Spleen (tissue), 11 donors: ENCODE data around the gene BRD1. TPM values are rescaled to one million over a fixed set of nuclear protein-coding genes. Genes with fewer than 3 reads are reported as not detected.
A peak's percentile ranks its signal among the peaks of the same experiment; 100 is the strongest.

ENCODE experiments used
- DNase-seq: peaks from one replicate; pipeline ENCODE4 v3.0.0-alpha.2; 2020
- H3K27ac ChIP-seq, 8 donors: fragments of 200-600 bp; sonication (generic) in 7 of 8; 1 replicate in 4 of 8; 2 replicates in 4 of 8; pipeline versions ENCODE4 v1.5.0 to v1.8.0; 2016 to 2021; ENCODE audit warnings: inconsistent platforms in 4 of 8, mild to moderate bottlenecking in 4 of 8, moderate library complexity in 1 of 8
- H3K27me3 ChIP-seq, 7 donors: fragments of 200-600 bp; sonication (generic) in 6 of 7; replicated peaks in 1 of 7; 1 replicate in 4 of 7; 2 replicates in 3 of 7; pipeline versions ENCODE4 v1.5.0 to v1.8.0; 2016 to 2021; ENCODE audit warnings: inconsistent platforms in 3 of 7, mild to moderate bottlenecking in 1 of 7
- H3K36me3 ChIP-seq, 6 donors: fragments of 200-600 bp; sonication (generic) in 5 of 6; 1 replicate in 4 of 6; 2 replicates in 2 of 6; pipeline versions ENCODE4 v1.5.0 to v1.8.0; 2016 to 2021; ENCODE audit warnings: inconsistent platforms in 2 of 6
- H3K4me1 ChIP-seq, 6 donors: fragments of 200-600 bp; sonication (generic) in 5 of 6; 1 replicate in 3 of 6; 2 replicates in 3 of 6; pipeline versions ENCODE4 v1.5.0 to v1.8.0; 2016 to 2021; ENCODE audit warnings: inconsistent platforms in 3 of 6
- H3K4me3 ChIP-seq, 8 donors: fragments of 200-600 bp; sonication (generic) in 7 of 8; 1 replicate in 4 of 8; 2 replicates in 4 of 8; pipeline versions ENCODE4 v1.5.0 to v1.8.0; 2016 to 2021; ENCODE audit warnings: inconsistent platforms in 4 of 8, mild to moderate bottlenecking in 4 of 8, moderate library complexity in 2 of 8
- H3K9me3 ChIP-seq, 8 donors: fragments of 200-600 bp; sonication (generic) in 7 of 8; 1 replicate in 4 of 8; 2 replicates in 4 of 8; pipeline versions ENCODE4 v1.5.0 to v1.8.0; 2016 to 2021; ENCODE audit warnings: inconsistent platforms in 4 of 8
- POLR2A ChIP-seq, 3 donors: fragments of 450-650 bp; IDR thresholded peaks; one replicate each; pipeline ENCODE4 v1.5.1; 2017; ENCODE audit warnings: antibody characterized with exemption in 3 of 3, mild to moderate bottlenecking in 1 of 3
- POLR2AphosphoS5 ChIP-seq, 3 donors: sonication (generic); formaldehyde crosslinking; IDR thresholded peaks; one replicate each; pipeline ENCODE4 v1.5.1; 2017; ENCODE audit warnings: antibody characterized with exemption in 3 of 3
- WGBS, 5 donors: extraction: QIAGEN DNeasy Blood & Tissue Kit in 3 of 5; methylation state at CpG; one replicate each; pipeline versions ENCODE4 v1.1.5 to v1.1.7; 2013 to 2018; 5-methylcytosine and 5-hydroxymethylcytosine counted together
- intact Hi-C: fragments of 100-400 bp; cut with DNase I; formaldehyde crosslinking; loops from one replicate; pipeline ENCODE4 v1.15.0; 2023; ENCODE audit warnings: low total_unique reads
- polyA plus RNA-seq, 3 donors: library from polyadenylated mRNA; stranded (reverse); fragments of 200-250 nt; gene quantifications; one replicate each; pipeline ENCODE4 v1.2.1, GENCODE V29; 2013
- total RNA-seq, 7 donors: library from RNA; depleted of rRNA in 3 of 7; stranded (reverse); fragments of >200 nt in 3 of 7; fragmentation: NEBNext Ultra II Directional in 4 of 7; extraction: Animal tissue kit (Norgen Biotek cat#: 25700) in 4 of 7; gene quantifications; one replicate each; pipeline versions ENCODE4 v1.1.0 to v1.2.1, GENCODE V29; 2016 to 2021
- TF ChIP-seq, protein P1 (sequence below), 11 experiments: fragments of 200-600 bp in 7 of 11; fragments of 450-650 bp in 4 of 11; sonication (generic) in 4 of 11; IDR thresholded peaks in 8 of 11; conservative IDR thresholded peaks in 3 of 11; 1 replicate in 7 of 11; 2 replicates in 4 of 11; pipeline versions ENCODE4 v1.4.0 to v1.8.0; 2016 to 2021; ENCODE audit warnings: antibody characterized with exemption in 11 of 11, inconsistent platforms in 4 of 11, mild to moderate bottlenecking in 1 of 11
- donor health status: healthy with polysubstance abuse.
- donor health status: DM: no; HTN: no; CAD: no; lungs with moderate emphysema.
- donor health status: DM: no; HTN: no; CAD: no.
- donor health status: Bipolar disorder and iron deficiency.
- donor health status: healthy.
- donor health status: DM: no; HTN: no; CAD: no.
- donor health status: DM: yes; HTN: yes; CAD: no.

BRD1 gene
- total and polyA plus RNA-seq, 10 donors = 14.2 to 59.6 (median 37.4) TPM

DNA sequence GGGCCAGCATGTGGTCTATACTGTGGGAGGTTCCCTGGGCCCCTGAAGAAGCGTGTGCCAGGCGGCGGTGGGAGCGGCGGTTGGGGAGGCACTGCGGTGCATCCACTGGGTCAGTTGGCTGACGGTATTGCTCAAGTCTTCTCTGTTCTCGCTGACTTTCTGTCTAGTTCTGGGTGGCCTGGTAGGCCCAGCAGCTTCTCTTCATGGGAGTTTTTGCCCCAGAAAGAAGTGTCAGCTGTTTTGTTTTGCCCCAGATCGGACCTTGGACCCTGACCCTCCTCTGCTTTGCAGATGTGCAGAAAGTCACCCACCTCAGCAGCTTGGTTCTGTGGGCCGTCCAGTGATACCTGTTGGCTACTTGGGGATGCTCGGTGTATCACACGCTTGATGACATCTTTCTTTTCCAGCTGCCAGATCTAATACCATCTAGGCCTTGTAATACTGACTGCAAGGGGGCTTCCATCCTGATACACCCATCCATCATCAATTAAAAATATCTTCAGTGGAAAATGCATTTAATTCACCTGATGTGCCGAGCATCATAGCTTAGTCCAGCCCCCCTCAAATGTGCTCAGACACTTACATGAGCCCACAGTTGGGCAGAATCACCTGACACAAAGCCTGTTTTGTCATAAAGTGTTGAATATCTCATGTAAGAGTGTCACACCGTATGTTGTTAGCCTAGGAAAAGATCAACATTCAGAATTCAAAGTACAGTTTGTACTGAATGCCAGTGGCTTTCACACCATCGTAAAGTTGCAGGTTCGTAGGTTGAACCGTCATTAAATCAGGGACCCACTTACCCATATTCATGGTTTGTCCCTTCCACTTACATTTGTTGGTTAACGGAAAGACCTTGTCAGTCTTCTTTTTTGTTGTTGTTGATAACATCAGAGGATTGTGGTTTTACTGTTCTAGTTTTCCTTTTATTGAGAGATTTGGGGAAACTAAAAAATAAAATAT is 39.9 kb upstream of the BRD1 start:
- 91 to 92% (median 92%) methylated on average over 18 of the region's 18 CpGs for WGBS, 5 donors
- H3K4me1 ChIP-seq = peaks cover 0 to 32% (median 10%) of the 10 kb centered on the region in 6 donors
- DNase-seq = peak; percentile 40
- H3K4me3 ChIP-seq = peak overlapping the region in 1 of 8 donors; percentile 20
- H3K27ac ChIP-seq = peak overlapping the region in 5 of 8 donors; percentile 20 to 86 (median 68)
- TF ChIP-seq, protein P1, sequence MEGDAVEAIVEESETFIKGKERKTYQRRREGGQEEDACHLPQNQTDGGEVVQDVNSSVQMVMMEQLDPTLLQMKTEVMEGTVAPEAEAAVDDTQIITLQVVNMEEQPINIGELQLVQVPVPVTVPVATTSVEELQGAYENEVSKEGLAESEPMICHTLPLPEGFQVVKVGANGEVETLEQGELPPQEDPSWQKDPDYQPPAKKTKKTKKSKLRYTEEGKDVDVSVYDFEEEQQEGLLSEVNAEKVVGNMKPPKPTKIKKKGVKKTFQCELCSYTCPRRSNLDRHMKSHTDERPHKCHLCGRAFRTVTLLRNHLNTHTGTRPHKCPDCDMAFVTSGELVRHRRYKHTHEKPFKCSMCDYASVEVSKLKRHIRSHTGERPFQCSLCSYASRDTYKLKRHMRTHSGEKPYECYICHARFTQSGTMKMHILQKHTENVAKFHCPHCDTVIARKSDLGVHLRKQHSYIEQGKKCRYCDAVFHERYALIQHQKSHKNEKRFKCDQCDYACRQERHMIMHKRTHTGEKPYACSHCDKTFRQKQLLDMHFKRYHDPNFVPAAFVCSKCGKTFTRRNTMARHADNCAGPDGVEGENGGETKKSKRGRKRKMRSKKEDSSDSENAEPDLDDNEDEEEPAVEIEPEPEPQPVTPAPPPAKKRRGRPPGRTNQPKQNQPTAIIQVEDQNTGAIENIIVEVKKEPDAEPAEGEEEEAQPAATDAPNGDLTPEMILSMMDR (IDR thresholded peaks at IDR 0.05 in 8 of 11, conservative IDR thresholded peaks at IDR 0.05 in 3 of 11) = no peak
- TF ChIP-seq POLR2A (IDR thresholded peaks at IDR 0.05) (no peak), POLR2AphosphoS5 (IDR thresholded peaks at IDR 0.05) (peak in 2 of 3 donors; percentile 32 to 60)
- H3K27me3 ChIP-seq = no peaks in the 10 kb centered on the region
- intact Hi-C loops = loop anchor here (10.0 kb wide), 1 partner anchor 47 kb away; the partner anchor contains the start of genes ALG12 and CRELD2
- H3K36me3 ChIP-seq = peaks cover 0 to 38% (median 0%) of the 10 kb centered on the region in 6 donors
- H3K9me3 ChIP-seq = peaks cover 0 to 43% (median 38%) of the 10 kb centered on the region in 8 donors

DNA sequence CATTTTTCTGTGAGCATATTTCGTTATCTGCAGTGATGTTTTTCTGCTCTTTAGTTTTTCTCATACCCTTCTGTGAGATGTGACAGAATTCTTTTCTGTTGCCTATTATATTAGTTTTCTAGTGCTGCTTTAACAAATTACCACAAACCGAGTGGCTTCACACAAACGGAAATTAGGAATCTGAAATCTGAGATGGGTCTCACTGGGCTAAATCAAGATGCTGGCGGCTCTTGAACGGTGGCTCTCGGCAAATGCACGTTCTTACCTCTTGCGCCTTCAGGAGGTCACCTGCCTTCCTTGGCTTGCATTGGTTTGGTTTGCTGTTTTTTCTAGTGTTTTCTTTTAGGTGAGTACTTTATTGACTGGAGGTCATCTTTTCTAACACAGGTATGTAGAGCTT is 39.0 kb upstream of the BRD1 start:
- Histone ChIP-seq H3K9me3 (peaks cover 0 to 43% (median 38%) of the 10 kb centered on the region in 8 donors), H3K4me1 (peaks cover 0 to 42% (median 15%) of the 10 kb centered on the region in 6 donors), H3K36me3 (peaks cover 0 to 38% (median 0%) of the 10 kb centered on the region in 6 donors), H3K27me3 (no peaks in the 10 kb centered on the region), H3K27ac (peak overlapping the region in 3 of 8 donors; percentile 68 to 86 (median 78)), H3K4me3 (peak overlapping the region in 1 of 8 donors; percentile 20)
- DNase-seq = no peak
- no peak for TF ChIP-seq POLR2AphosphoS5 (IDR thresholded peaks at IDR 0.05)
- no peak for TF ChIP-seq POLR2A (IDR thresholded peaks at IDR 0.05)
- TF ChIP-seq, protein P1 (IDR thresholded peaks at IDR 0.05 in 8 of 11, conservative IDR thresholded peaks at IDR 0.05 in 3 of 11) = no peak
- 88 to 94% (median 91%) methylated on average over 8 of the region's 8 CpGs for WGBS, 5 donors
- intact Hi-C loops = loop anchor here (10.0 kb wide), 1 partner anchor 48 kb away; the partner anchor contains the start of genes ALG12 and CRELD2

DNA sequence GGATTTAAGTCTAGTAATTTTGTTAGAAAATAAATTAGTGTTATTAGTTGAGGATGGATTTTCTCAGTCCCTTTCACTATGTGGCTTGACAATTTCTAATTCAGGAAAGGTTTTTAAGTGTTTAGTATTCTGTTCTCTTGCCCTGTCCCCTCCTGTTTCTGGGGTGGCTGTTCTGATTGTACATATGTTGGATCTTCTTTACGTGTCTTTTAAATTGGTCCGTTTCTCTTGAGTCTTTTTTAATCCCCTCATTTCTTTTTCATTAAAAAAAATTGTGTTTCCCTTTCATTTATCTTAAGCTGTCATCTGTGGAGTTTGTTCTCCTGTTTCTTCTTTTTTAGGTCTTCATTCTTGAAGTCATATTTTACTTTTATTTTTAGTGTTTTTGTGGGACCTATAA is 38.5 kb upstream of the BRD1 start:
- no peak for DNase-seq
- TF ChIP-seq POLR2A (IDR thresholded peaks at IDR 0.05) (no peak), POLR2AphosphoS5 (IDR thresholded peaks at IDR 0.05) (no peak)
- TF ChIP-seq, protein P1 (IDR thresholded peaks at IDR 0.05 in 8 of 11, conservative IDR thresholded peaks at IDR 0.05 in 3 of 11) = no peak
- WGBS, 5 donors = 35 to 67% (median 41%) methylated on average over 2 of the region's 2 CpGs
- Histone ChIP-seq H3K4me1 (peaks cover 0 to 43% (median 16%) of the 10 kb centered on the region in 6 donors), H3K27me3 (no peaks in the 10 kb centered on the region), H3K9me3 (peaks cover 0 to 43% (median 38%) of the 10 kb centered on the region in 8 donors), H3K27ac (peak overlapping the region in 1 of 8 donors; percentile 78), H3K36me3 (peaks cover 0 to 38% (median 0%) of the 10 kb centered on the region in 6 donors), H3K4me3 (no peak overlapping the region)
- intact Hi-C loops = loop anchor here (10.0 kb wide), 1 partner anchor 49 kb away; the partner anchor contains the start of genes ALG12 and CRELD2
